ENCODE results near the gene MLLT11.

MLLT11 gene

DNA sequence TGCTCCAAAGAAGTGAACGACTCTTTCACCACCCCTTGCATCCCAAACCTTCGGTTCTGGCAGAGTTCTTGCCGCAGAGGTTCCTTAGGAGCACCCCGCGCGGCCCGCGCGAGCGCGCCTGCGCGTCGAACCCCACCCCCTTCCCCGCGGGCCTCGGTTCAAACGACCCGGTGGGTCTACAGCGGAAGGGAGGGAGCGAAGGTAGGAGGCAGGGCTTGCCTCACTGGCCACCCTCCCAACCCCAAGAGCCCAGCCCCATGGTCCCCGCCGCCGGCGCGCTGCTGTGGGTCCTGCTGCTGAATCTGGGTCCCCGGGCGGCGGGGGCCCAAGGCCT is 12.6 kb upstream of the MLLT11 start, which contains the start of gene C1orf56:
TSS of gene C1orf56 (plus strand) at position 161 of the 334 bp plus-strand sequence. CDS start at position 258, 97 bp downstream.
- Histone ChIP-seq H3K27me3 (ENCODE audit: control insufficient read depth, insufficient read depth, low read length) (no peaks in the 10 kb centered on the region), H3K4me3 (ENCODE audit: low read length) (peak within 1 kb of the TSS; percentile 95), H3K4me1 (ENCODE audit: control insufficient read depth, insufficient read depth, low read length) (peaks cover 6% of the 10 kb centered on the region), H3K27ac (ENCODE audit: low read depth, low read length) (peak within 1 kb of the TSS; percentile 91), H3K36me3 (ENCODE audit: control insufficient read depth, insufficient read depth, low read length) (peaks cover 5% of the 10 kb centered on the region), H3K9ac (ENCODE audit: low read length) (peak within 1 kb of the TSS; percentile 85)

- Histone ChIP-seq H3K9ac (ENCODE audit: low read length) (peak overlapping the region; percentile 85), H3K27ac (ENCODE audit: low read depth, low read length) (peak overlapping the region; percentile 91), H3K4me1 (ENCODE audit: control insufficient read depth, insufficient read depth, low read length) (peaks cover 6% of the 10 kb centered on the region), H3K27me3 (ENCODE audit: control insufficient read depth, insufficient read depth, low read length) (no peaks in the 10 kb centered on the region), H3K4me3 (ENCODE audit: low read length) (peak overlapping the region; percentile 95), H3K36me3 (ENCODE audit: control insufficient read depth, insufficient read depth, low read length) (peaks cover 8% of the 10 kb centered on the region)
Observed at GRCh38 chr1:151047925-151048644, 12.1 kb upstream of the MLLT11 start.

DNA sequence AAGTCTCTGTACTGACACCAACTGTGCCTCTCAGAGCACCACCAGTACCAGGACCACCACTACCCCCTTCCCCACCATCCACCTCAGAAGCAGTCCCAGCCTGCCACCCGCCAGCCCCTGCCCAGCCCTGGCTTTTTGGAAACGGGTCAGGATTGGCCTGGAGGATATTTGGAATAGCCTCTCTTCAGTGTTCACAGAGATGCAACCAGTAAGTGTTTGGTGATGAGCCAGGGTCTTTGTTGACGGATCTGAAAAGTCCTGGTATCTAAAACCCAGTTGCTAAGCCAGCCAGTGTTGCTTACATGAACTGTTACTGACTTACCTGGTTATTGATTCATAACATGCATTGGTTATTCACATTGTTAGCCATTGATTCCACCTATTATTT is 11.6 kb upstream of the MLLT11 start:
- Histone ChIP-seq H3K36me3 (ENCODE audit: control insufficient read depth, insufficient read depth, low read length) (peaks cover 12% of the 10 kb centered on the region), H3K4me3 (ENCODE audit: low read length) (peak overlapping the region; percentile 95), H3K27me3 (ENCODE audit: control insufficient read depth, insufficient read depth, low read length) (no peaks in the 10 kb centered on the region), H3K4me1 (ENCODE audit: control insufficient read depth, insufficient read depth, low read length) (peaks cover 6% of the 10 kb centered on the region), H3K9ac (ENCODE audit: low read length) (no peak overlapping the region), H3K27ac (ENCODE audit: low read depth, low read length) (peak overlapping the region; percentile 91)

DNA sequence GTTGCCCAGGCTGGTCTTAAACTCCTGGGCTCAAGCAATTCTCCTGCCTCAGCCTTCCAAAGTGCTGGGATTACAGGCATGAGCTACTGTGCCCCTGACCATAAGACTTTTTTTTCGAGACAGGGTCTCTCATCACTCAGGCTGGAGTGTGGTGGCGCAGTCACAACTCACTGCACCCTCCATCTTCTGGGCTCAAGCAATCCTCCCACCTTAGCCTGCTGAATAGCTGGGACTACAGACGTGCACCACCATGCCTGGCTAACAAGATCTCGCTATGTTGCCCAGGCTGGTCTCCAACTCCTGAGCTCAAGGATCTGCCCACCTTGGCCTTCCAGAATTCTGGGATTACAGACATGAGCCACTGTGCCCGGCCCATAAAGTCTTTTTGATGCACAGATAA is 10.7 kb upstream of the MLLT11 start:
- Histone ChIP-seq H3K4me1 (ENCODE audit: control insufficient read depth, insufficient read depth, low read length) (peaks cover 6% of the 10 kb centered on the region), H3K36me3 (ENCODE audit: control insufficient read depth, insufficient read depth, low read length) (peaks cover 20% of the 10 kb centered on the region), H3K9ac (ENCODE audit: low read length) (no peak overlapping the region), H3K27ac (ENCODE audit: low read depth, low read length) (no peak overlapping the region), H3K27me3 (ENCODE audit: control insufficient read depth, insufficient read depth, low read length) (no peaks in the 10 kb centered on the region), H3K4me3 (ENCODE audit: low read length) (no peak overlapping the region)

DNA sequence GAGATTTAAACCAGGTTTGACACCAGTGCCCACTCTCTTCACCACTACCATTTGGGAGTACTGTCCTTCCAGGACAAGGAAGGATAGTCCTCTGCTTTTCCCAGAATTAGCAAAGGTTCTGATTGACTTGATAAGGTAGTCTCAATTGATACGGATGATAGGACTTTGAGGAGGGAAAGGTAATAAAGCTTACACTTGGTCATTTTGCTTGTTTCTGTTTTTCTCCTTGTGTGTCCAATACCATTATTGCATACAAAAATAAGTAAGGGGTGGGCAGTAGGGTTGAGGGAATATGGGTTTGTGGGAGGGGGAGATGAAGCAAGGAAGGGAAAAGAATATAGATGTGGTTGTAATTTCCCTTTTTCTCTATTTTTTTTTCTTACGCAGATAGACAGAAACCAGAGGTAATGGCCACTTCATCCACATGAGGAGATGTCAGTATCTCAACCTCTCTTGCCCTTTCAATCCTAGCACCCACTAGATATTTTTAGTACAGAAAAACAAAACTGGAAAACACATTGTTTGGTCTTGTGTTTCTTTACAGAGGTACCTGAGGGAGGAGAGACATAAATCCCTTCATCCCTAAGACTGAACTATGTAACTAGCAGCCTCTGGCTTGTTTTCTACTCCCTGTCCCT is 10.0 kb upstream of the MLLT11 start:
- Histone ChIP-seq H3K27me3 (ENCODE audit: control insufficient read depth, insufficient read depth, low read length) (no peaks in the 10 kb centered on the region), H3K27ac (ENCODE audit: low read depth, low read length) (no peak overlapping the region)

DNA sequence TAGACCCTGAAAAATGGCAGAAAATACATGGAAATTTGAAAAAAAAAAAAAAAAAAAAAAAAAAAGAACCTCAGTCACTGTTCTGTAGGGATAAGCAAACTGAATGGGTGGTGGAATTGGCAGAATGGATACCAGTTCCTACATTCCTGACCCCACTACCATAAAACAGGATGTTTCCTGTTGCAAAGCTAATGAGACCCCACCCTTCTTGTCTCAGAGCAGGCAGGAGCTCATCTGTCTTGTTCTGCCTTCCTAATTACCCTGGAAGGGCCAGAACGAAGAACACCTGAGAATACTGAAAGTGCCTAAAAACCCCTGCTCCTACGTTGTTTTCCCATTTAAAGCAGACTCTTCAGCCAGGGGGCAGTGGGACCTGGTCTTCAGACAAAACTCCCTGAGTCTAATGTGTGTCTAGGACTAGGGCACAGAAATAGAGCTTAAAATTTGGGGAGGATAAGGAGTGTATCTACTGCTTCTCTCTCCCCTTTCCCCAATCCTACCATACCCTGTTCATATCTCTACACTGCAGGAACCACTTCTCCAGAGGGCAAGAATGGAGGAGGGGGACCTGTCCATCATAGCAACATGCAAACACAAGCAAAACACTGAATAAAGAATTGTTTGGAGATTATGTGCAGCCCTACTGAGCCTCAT is 8.7 kb upstream of the MLLT11 start:
- H3K27me3 ChIP-seq (ENCODE audit: control insufficient read depth, insufficient read depth, low read length), result no peaks in the 10 kb centered on the region
- H3K36me3 ChIP-seq (ENCODE audit: control insufficient read depth, insufficient read depth, low read length), result peaks cover 31% of the 10 kb centered on the region
- peaks cover 6% of the 10 kb centered on the region for H3K4me1 ChIP-seq (ENCODE audit: control insufficient read depth, insufficient read depth, low read length)
- no peak overlapping the region for H3K4me3 ChIP-seq (ENCODE audit: low read length)
- no peak overlapping the region for H3K27ac ChIP-seq (ENCODE audit: low read depth, low read length)
- H3K9ac ChIP-seq (ENCODE audit: low read length), result no peak overlapping the region

More for the DNA sequence above, 10.0 kb upstream of the MLLT11 start:
- H3K4me3 ChIP-seq (ENCODE audit: low read length), result no peak overlapping the region
- H3K9ac ChIP-seq (ENCODE audit: low read length), result no peak overlapping the region
- H3K36me3 ChIP-seq (ENCODE audit: control insufficient read depth, insufficient read depth, low read length), result peaks cover 25% of the 10 kb centered on the region
- H3K4me1 ChIP-seq (ENCODE audit: control insufficient read depth, insufficient read depth, low read length), result peaks cover 6% of the 10 kb centered on the region

DNA sequence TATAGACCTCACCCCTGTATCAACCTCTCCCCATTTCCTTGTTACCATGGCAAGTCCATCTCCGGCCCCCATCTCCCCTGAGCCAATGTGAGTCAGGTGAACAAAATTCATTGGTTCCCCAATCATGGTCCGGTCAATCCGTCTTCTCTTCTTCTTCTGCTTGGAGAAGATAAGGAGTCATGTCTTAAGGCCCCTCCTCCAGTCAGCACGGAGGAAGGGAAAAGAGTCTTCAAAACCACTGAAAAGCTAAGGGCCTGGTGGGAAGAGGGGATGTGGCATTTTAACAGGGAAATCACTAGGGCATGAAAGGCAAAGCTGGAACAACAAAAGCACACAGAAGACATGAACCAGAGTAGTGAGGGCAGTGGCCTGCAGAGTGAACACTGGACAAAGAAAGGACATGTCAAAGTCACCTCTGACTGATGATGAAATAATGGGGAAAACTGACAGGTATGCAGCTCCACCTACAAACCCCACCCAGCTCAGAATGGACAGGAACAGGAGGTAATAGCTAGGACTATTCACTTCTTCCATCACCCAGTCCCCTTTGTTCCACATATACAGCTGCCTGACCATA is 5.1 kb upstream of the MLLT11 start:
- Histone ChIP-seq H3K27ac (ENCODE audit: low read depth, low read length) (no peak overlapping the region), H3K9ac (ENCODE audit: low read length) (no peak overlapping the region), H3K27me3 (ENCODE audit: control insufficient read depth, insufficient read depth, low read length) (no peaks in the 10 kb centered on the region), H3K4me3 (ENCODE audit: low read length) (no peak overlapping the region), H3K36me3 (ENCODE audit: control insufficient read depth, insufficient read depth, low read length) (peaks cover 31% of the 10 kb centered on the region), H3K4me1 (ENCODE audit: control insufficient read depth, insufficient read depth, low read length) (peaks cover 7% of the 10 kb centered on the region)

- Histone ChIP-seq H3K27ac (ENCODE audit: low read depth, low read length) (no peak overlapping the region), H3K9ac (ENCODE audit: low read length) (no peak overlapping the region), H3K4me3 (ENCODE audit: low read length) (peak overlapping the region; percentile 45), H3K4me1 (ENCODE audit: control insufficient read depth, insufficient read depth, low read length) (peaks cover 7% of the 10 kb centered on the region), H3K36me3 (ENCODE audit: control insufficient read depth, insufficient read depth, low read length) (peaks cover 31% of the 10 kb centered on the region), H3K27me3 (ENCODE audit: control insufficient read depth, insufficient read depth, low read length) (no peaks in the 10 kb centered on the region)
Observed at GRCh38 chr1:151055581-151055980, 4.6 kb upstream of the MLLT11 start.

- H3K36me3 ChIP-seq (ENCODE audit: control insufficient read depth, insufficient read depth, low read length), result peaks cover 31% of the 10 kb centered on the region
- no peaks in the 10 kb centered on the region for H3K27me3 ChIP-seq (ENCODE audit: control insufficient read depth, insufficient read depth, low read length)
- H3K4me1 ChIP-seq (ENCODE audit: control insufficient read depth, insufficient read depth, low read length), result peaks cover 7% of the 10 kb centered on the region
- H3K4me3 ChIP-seq (ENCODE audit: low read length), result peak overlapping the region; percentile 45
- no peak overlapping the region for H3K9ac ChIP-seq (ENCODE audit: low read length)
- H3K27ac ChIP-seq (ENCODE audit: low read depth, low read length), result no peak overlapping the region
Observed at GRCh38 chr1:151056149-151056548, 4.0 kb upstream of the MLLT11 start.

DNA sequence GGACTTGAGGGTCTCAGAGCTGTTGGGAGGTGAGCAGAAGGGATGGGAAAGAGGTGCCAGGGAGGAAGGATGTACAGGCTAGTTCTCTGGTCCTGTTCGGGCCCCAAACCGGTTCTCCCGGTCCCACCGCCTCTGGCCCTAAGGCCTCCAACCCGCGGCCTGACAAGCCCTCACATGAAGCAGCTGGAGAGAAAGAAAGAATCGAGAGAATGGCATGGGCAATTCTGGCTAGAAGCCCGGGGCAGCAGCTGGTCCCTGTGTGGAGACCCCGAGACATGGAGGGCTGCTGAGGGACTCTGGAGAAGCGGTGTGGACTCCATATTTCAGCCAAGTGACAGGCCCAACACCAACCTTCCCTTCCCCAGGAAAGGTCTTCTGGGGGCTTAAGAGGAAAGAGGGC is 1.5 kb upstream of the MLLT11 start:
- peak overlapping the region; percentile 96 for H3K27ac ChIP-seq (ENCODE audit: low read depth, low read length)
- H3K4me1 ChIP-seq (ENCODE audit: control insufficient read depth, insufficient read depth, low read length), result peaks cover 7% of the 10 kb centered on the region
- no peaks in the 10 kb centered on the region for H3K27me3 ChIP-seq (ENCODE audit: control insufficient read depth, insufficient read depth, low read length)
- H3K4me3 ChIP-seq (ENCODE audit: low read length), result peak overlapping the region; percentile 94
- peaks cover 19% of the 10 kb centered on the region for H3K36me3 ChIP-seq (ENCODE audit: control insufficient read depth, insufficient read depth, low read length)
- H3K9ac ChIP-seq (ENCODE audit: low read length), result peak overlapping the region; percentile 96

DNA sequence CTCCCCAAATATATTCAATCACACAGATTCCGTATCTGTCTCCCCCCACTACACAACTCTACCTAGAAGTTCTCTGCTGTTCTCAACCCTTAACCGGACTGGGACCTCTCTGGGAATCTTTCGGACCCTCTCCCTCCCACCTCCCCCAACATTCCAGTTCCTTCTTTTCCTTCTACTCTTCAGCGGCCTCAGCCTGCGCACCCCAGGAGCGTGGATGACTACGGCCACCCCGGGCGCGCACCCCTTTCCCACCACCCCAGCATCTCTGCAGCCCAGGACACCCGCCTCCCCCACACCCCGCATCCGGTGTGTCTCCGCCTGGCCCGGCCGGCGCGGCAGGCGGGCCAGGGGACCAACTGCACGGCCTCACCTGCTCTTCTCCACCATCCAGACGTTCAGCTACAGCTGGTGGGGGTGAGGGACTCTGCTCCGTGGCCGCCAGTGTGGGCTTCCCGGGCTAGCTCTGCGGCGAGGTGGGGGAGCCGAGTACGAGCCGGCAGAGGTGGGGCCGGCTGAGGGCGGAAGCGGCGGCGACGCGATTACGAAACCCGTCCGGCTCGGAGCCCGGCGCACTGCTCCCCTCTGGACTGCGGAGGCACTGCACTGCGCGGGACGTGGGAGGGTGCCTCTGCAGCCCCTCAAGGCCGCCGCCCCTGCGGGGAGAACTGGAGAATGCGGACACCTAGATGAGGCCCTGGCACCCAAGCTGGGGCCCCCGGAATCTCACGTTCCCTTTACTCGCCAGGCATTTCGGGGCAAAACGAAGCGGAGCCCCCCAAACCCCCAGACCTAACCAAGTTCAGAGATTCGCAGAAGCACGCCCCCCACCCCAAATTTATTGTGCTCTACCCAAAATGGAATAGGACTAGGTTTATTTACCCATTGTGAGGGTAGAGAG is 839 bp upstream of the MLLT11 start, which contains the start of gene CDC42SE1:
TSS of gene CDC42SE1 (minus strand) at position 514 of the 898 bp plus-strand sequence. CDS start 3,892 bp downstream, outside the sequence.
- H3K36me3 ChIP-seq (ENCODE audit: control insufficient read depth, insufficient read depth, low read length), result peaks cover 13% of the 10 kb centered on the region
- H3K9ac ChIP-seq (ENCODE audit: low read length), result peak within 1 kb of the TSS; percentile 96
- no peaks in the 10 kb centered on the region for H3K27me3 ChIP-seq (ENCODE audit: control insufficient read depth, insufficient read depth, low read length)
- H3K4me1 ChIP-seq (ENCODE audit: control insufficient read depth, insufficient read depth, low read length), result peaks cover 7% of the 10 kb centered on the region
- peak within 1 kb of the TSS; percentile 96 for H3K27ac ChIP-seq (ENCODE audit: low read depth, low read length)
- peak within 1 kb of the TSS; percentile 94 for H3K4me3 ChIP-seq (ENCODE audit: low read length)
